Prostate gland (tissue), 2 donors: ENCODE results near the gene EIF2D.

Experiments
- CTCF ChIP-seq, 4 experiments: fragments of 200-600 bp in 2 of 4; fragments of 450-650 bp in 2 of 4; sonication (generic) in 2 of 4; IDR thresholded peaks; 1 replicate in 3 of 4; 2 replicates in 1 of 4; pipeline ENCODE4 v1.5.1; 2016 to 2019; ENCODE audit warnings: antibody characterized with exemption in 4 of 4, mild to moderate bottlenecking in 2 of 4, moderate library complexity in 2 of 4
- POLR2A ChIP-seq: fragments of 450-650 bp; IDR thresholded peaks from one replicate; pipeline ENCODE4 v1.6.1; 2016; ENCODE audit warnings: antibody characterized with exemption, mild to moderate bottlenecking
- POLR2AphosphoS5 ChIP-seq: sonication (generic); formaldehyde crosslinking; IDR thresholded peaks from one replicate; pipeline ENCODE4 v1.6.1; 2017; ENCODE audit warnings: antibody characterized with exemption

DNA sequence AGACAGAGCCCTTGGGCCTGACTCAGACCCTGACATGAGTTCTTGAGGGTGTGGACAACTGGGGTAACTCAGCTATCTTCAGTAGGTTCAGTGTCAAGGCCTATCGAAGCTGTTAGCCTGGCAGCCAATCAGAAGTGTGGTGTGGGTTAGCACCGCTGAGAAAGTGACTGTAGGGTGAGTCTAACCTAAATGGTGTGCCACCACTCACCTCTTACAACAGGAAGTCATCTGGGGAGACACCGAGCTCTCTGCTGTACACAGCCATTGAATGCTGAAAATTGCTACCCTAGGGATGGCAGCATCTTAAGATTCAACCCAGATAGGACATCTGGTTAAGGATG, 60.3 kb downstream of the EIF2D start:
- TF ChIP-seq POLR2AphosphoS5 (no peak), CTCF (IDR thresholded peaks at IDR 0.05) (no peak), POLR2A (no peak)
